Measurements from ENCODE around the gene HOXA3.

- TF ChIP-seq CTCF (IDR thresholded peaks at IDR 0.05), result no peak
- no peak for TF ChIP-seq POLR2A (IDR thresholded peaks at IDR 0.05)
Measured at GRCh38 chr7:27106181-27106900, 46.0 kb downstream of the HOXA3 start.
